Raji (cell line): ENCODE measurements around the gene ATP13A3.

Experiments
- POLR2A ChIP-seq: IDR thresholded peaks from 2 replicates; pipeline ENCODE4 v1.6.1; 2011; ENCODE audit warnings: low read depth, low read length, control low read depth; ENCODE audit not compliant: insufficient read depth

ATP13A3 gene

GRCh38 chr3:194424953-194425352 is 61.8 kb downstream of the ATP13A3 start:
- TF ChIP-seq POLR2A: no peak

DNA sequence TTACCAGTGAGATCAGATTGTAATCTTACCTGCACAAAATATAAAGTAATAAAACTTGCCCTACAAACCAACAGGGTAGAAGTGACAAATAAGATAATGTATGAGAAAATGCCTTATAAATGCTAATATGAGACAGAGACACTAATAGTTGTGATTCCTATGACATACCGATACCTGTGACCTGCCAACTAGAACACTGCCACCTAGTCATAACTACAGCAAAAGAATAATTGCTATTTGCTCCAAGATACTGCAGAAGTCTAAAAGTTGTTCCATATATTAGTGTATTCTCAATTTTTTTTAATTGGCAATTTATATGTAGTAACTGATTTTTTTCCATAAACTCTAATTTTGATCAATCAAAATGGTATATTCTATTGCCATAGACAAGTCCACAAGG is 62.4 kb downstream of the ATP13A3 start:
- no peak for TF ChIP-seq POLR2A

DNA sequence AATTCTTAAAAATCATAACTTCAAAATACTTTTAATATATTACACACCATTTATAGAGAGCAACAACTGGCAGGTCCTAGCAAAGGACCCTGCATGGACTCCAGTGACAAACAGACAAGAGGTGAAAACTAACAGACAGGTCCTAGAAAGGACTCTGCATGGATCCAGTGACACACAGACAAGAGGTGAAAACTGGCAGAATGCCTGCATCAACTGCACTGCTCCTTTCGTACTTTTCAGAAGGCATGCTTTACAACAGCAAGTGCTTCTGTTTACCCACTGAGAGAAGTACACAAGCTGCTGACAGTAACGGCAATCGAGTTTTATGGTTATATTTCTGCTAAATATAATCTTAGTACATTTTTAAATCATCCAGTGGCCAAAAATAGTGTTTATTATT is 63.5 kb downstream of the ATP13A3 start:
- no peak for TF ChIP-seq POLR2A

DNA sequence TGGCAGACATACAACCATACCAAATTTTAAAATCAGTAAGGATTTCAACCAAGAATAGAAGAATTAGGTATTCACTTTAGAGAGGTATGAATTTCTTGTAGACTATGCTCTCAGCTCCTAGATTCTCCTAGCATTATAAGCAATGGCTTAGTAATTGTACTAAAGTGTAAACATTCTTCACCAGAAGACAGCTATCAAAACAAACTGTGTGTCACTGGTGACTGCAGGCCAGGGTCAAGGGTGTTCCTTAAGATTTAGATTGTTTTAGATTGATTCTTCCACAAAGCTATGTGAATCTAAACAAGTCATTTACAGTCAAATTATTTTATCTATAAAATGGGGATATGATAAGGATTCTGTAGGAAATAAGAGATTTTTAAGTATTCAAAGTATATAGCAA is 64.6 kb downstream of the ATP13A3 start:
- TF ChIP-seq POLR2A: no peak

DNA sequence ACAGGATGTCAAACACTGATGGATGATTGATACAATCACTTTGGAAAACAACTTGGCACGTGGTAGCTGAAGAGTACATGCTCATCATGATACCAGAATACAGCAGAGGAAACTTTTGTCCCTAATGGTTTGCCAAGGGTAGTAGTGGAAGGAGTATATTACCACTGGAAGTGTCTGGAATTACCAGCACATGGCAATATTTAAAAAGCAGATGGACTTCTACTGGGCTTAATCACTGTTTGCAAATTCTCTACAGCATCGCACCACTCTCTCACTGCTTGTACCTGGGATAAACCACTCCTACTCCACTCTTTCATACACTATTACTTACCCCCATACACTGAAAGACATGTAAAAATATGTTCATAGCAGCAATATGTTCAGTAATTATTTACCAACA is 68.1 kb downstream of the ATP13A3 start:
- no peak for TF ChIP-seq POLR2A

GRCh38 chr3:194407423-194407822 is 79.4 kb downstream of the ATP13A3 start:
- no peak for TF ChIP-seq POLR2A

DNA sequence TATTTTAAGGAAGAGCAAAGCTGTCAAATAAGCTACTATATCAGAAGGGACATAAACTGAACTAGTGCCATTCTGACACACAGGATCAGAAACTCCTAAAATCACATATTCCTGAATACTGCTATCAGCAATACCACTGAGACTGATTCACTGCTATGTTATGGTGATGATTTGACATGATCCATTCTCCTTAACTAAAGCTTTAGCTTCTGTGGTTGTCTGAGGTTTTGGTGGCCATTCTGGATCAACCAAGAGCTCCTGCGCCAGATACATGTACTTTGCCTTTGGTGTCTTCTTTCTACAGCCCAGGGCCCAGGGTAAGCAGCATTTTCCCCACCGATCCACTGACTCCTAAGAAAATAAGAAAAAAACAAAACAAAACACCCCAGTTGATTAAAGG is 81.0 kb downstream of the ATP13A3 start:
- no peak for TF ChIP-seq POLR2A

- TF ChIP-seq POLR2A: no peak
Observed at GRCh38 chr3:194404365-194405140, 82.2 kb downstream of the ATP13A3 start.

DNA sequence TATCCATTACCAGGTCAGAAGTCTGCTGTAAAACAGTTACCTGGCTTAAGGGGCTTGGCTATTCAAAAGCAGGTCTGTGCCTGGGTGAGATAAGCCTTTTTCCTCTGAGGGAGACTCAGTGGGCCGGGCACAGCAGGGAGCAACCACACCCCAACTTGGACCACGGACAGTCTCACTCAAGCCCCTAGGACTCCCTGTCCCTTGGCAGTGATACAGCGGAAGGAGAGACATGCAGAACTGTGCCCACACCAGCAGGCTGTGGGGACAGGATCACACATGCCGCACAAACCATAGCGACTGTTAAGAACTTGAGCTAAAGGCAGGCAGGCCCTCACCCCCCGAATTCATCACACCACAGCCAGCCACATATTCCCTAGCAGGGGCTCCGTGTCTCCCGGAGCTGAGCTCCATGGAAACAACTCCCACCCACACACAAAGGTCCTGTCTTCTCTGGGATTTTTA is 84.9 kb downstream of the ATP13A3 start:
- no peak for TF ChIP-seq POLR2A

GRCh38 chr3:194401346-194401745 is 85.5 kb downstream of the ATP13A3 start:
- no peak for TF ChIP-seq POLR2A

GRCh38 chr3:194399874-194400411 is 86.9 kb downstream of the ATP13A3 start:
- no peak for TF ChIP-seq POLR2A

GRCh38 chr3:194399166-194399565 is 87.6 kb downstream of the ATP13A3 start, which contains the start of gene GP5:
GP5 (minus strand) TSS chr3:194399266; CDS start chr3:194398282, 984 bp downstream.
- no peak for TF ChIP-seq POLR2A

- no peak for TF ChIP-seq POLR2A
Observed at GRCh38 chr3:194397757-194398312, 89.0 kb downstream of the ATP13A3 start.

DNA sequence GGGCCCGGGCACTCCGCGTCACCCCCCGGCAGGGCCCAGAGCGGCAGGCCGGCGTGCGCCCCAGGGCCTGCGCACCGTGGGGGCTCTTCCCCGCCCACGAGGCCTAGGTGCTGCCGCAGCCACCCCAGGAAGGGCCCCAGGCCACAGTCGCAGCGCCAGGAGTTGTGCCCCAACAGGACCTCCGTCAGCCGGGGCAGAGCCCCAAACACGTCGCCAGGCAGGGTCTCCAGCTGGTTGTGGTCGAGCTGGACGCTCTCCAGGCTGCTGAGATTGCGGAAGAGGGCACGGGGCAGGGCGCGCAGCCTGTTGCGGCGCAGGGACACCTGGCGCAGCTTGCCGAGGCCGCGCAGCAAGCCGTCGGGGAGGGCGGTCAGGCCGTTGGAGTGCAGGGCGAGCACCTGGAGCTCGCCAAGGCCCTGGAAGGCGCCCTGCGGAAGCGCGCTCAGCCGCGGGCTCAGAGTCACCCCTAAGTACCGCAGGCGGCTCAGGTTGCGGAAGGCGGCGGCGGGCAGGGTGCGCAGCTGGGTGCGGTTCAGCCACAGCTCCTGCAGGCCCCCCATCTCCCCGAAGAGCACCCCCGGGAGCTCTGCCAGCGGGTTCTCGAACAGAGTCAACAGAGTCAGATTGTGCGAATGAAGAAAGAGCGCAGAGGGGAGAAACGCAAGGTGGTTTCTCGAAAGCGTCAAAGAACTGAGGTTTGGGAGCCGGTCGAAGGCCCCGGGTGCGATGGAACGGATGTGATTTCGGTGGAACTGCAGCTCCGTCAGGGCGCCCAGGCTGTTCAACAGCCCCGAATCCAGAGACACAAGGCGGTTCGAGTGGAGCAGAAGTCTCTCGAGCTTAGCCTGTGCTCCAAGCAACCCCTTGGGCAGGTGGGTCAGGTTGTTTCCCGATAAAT is 89.7 kb downstream of the ATP13A3 start:
- no peak for TF ChIP-seq POLR2A

- TF ChIP-seq POLR2A: no peak
Observed at GRCh38 chr3:194396539-194396858, 90.3 kb downstream of the ATP13A3 start.
